Uterus (tissue), 4 donors: ENCODE data around the gene SCYL1. TPM values are rescaled to one million over a fixed set of nuclear protein-coding genes. Genes with fewer than 3 reads are reported as not detected.

Experiments
- DNase-seq, 2 donors: peaks; one replicate each; pipeline ENCODE4 v3.0.0-alpha.2; 2019 to 2020
- H3K27ac ChIP-seq, 2 donors: fragments of 200-600 bp; sonication (generic); 1 replicate in 1 of 2; 2 replicates in 1 of 2; pipeline ENCODE4 v1.5.1; 2016 to 2018
- H3K27me3 ChIP-seq, 2 donors: fragments of 200-600 bp; sonication (generic); one replicate each; pipeline ENCODE4 v1.5.1; 2018 to 2019; ENCODE audit warnings: control low read depth in 1 of 2
- H3K36me3 ChIP-seq, 2 donors: fragments of 200-600 bp; sonication (generic); one replicate each; pipeline ENCODE4 v1.5.1; 2019; ENCODE audit warnings: control low read depth in 1 of 2
- H3K4me1 ChIP-seq, 2 donors: fragments of 200-600 bp; sonication (generic); one replicate each; pipeline ENCODE4 v1.5.1; 2018 to 2019; ENCODE audit warnings: control low read depth in 1 of 2
- H3K4me3 ChIP-seq, 2 donors: fragments of 200-600 bp; sonication (generic); 1 replicate in 1 of 2; 2 replicates in 1 of 2; pipeline ENCODE4 v1.5.1; 2018 to 2019; ENCODE audit warnings: mild to moderate bottlenecking in 1 of 2
- H3K9me3 ChIP-seq, 2 donors: fragments of 200-600 bp; sonication (generic); one replicate each; pipeline ENCODE4 v1.5.1; 2019; ENCODE audit warnings: control low read depth in 1 of 2
- POLR2A ChIP-seq, 2 donors: fragments of 450-650 bp; IDR thresholded peaks; one replicate each; pipeline ENCODE4 v1.6.1; 2016; ENCODE audit warnings: antibody characterized with exemption in 2 of 2, mild to moderate bottlenecking in 1 of 2, moderate library complexity in 1 of 2
- intact Hi-C: fragments of 100-400 bp; cut with DNase I; formaldehyde crosslinking; loops from one replicate; pipeline ENCODE4 v1.15.1; 2023; ENCODE audit warnings: low total_unique reads
- total RNA-seq, 4 donors: library from RNA; depleted of rRNA in 3 of 4; stranded (reverse); fragments of >200 nt in 3 of 4; gene quantifications; one replicate each; pipeline versions ENCODE4 v1.1.0 to v1.2.4, GENCODE V29; 2014 to 2023
- TF ChIP-seq, protein P1 (sequence below), 4 experiments: fragments of 200-600 bp in 2 of 4; fragments of 450-650 bp in 2 of 4; sonication (generic) in 2 of 4; IDR thresholded peaks; one replicate each; pipeline ENCODE4 v1.5.1; 2016 to 2019; ENCODE audit warnings: antibody characterized with exemption in 4 of 4, mild to moderate bottlenecking in 2 of 4, moderate library complexity in 1 of 4
- donor health status: DM: yes; HTN: yes; CAD: no.

Gene SCYL1
- total RNA-seq, 4 donors from 2014 or later: 28.8 to 101 (median 70.1) TPM

DNA sequence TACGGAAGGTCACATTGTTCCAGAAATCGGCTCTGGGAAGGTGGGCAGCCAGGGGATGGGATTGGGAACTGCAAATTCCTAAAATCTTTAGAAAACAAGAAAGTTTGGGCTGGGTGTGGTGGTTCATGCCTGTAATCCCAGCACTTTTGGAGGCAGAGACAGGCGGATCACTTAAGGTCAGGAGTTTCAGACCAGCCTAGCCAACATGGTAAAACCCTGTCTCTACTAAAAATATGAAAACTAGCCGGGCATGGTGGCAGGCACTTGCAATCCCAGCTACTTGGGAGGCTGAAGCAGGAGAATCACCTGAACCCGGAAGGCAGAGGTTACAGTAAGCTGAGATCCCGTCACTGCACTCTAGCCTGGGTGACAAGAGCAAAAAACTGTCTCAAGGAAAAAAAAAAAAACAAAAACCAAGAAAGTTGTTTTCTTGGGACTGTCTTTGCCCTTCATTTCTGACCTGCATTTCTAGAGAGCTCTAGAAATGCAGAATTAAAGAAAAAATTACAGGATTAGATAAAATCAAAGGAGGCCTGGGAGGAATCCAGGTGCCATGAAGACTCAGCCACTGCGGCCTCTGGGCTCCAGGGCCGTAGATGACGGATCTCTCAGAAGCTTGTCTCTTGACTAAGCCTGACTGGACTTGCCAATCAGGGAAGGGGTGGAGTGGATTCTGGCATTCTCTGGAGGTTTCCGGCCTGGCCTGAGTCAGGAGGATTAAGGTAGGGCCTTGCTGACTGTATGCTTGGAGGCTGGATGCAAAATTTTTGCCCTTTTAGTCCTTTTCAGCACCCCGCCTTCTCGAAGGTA lies 31.3 kb upstream of the SCYL1 start:
- Histone ChIP-seq H3K9me3 (no peaks in the 10 kb centered on the region), H3K4me1 (peaks cover 51 to 62% of the 10 kb centered on the region in 2 donors), H3K36me3 (no peaks in the 10 kb centered on the region), H3K27ac (peak overlapping the region; percentile 94 to 97), H3K4me3 (peak overlapping the region in 1 of 2 donors; percentile 0), H3K27me3 (no peaks in the 10 kb centered on the region)
- peak; percentile 36 to 49 for TF ChIP-seq POLR2A (IDR thresholded peaks at IDR 0.05)
- TF ChIP-seq, protein P1, sequence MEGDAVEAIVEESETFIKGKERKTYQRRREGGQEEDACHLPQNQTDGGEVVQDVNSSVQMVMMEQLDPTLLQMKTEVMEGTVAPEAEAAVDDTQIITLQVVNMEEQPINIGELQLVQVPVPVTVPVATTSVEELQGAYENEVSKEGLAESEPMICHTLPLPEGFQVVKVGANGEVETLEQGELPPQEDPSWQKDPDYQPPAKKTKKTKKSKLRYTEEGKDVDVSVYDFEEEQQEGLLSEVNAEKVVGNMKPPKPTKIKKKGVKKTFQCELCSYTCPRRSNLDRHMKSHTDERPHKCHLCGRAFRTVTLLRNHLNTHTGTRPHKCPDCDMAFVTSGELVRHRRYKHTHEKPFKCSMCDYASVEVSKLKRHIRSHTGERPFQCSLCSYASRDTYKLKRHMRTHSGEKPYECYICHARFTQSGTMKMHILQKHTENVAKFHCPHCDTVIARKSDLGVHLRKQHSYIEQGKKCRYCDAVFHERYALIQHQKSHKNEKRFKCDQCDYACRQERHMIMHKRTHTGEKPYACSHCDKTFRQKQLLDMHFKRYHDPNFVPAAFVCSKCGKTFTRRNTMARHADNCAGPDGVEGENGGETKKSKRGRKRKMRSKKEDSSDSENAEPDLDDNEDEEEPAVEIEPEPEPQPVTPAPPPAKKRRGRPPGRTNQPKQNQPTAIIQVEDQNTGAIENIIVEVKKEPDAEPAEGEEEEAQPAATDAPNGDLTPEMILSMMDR (IDR thresholded peaks at IDR 0.05): no peak
- peak; percentile 75 to 86 for DNase-seq
- intact Hi-C loops: no loop called here

DNA sequence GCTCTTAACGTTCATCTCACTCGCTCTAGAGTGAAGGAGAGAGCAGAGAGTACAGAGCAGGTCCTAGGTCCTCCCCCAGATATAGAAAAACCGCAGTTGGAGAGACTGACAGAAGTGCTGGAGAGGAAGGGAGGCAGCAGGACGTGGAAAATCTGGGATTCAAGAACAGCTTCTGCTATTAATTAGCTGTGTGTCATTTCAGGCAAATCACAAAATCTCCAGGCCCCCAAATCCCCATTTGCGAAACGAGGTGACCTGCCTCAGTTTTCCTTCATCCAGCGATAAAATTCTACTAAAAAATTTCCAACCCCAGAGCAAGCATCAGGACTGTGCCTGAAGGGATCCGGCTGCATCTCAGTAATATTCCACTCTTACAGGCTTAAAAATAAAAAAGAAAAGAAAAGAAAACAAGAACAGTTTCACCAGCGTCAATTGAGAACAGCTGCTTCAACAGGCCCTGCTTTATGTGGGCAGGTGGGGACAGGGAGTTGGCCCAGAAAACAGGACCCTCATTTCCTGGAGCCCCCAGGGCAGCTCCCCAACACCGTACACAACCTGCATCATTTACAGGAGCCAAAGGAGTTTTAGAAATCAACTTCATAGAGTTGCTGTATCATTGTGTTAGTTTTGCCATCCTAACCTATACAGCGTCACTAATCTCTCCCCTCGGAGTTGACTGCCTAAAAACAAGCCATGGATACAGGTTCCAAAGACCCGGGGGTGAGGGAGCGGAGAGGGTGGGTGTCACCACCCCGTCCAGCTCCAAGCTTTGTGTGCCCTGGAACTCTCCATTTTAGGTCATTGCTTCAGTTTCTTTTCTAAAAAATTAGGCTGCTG lies 28.4 kb upstream of the SCYL1 start:
- intact Hi-C loops: no loop called here
- Histone ChIP-seq H3K36me3 (no peaks in the 10 kb centered on the region), H3K4me1 (peaks cover 23 to 34% of the 10 kb centered on the region in 2 donors), H3K27me3 (no peaks in the 10 kb centered on the region), H3K4me3 (peak overlapping the region; percentile 15 to 34), H3K9me3 (no peaks in the 10 kb centered on the region), H3K27ac (peak overlapping the region; percentile 94 to 97)
- TF ChIP-seq POLR2A (IDR thresholded peaks at IDR 0.05): peak; percentile 31 to 35
- TF ChIP-seq, protein P1 (IDR thresholded peaks at IDR 0.05): no peak
- DNase-seq: peak in 1 of 2 donors; percentile 68

DNA sequence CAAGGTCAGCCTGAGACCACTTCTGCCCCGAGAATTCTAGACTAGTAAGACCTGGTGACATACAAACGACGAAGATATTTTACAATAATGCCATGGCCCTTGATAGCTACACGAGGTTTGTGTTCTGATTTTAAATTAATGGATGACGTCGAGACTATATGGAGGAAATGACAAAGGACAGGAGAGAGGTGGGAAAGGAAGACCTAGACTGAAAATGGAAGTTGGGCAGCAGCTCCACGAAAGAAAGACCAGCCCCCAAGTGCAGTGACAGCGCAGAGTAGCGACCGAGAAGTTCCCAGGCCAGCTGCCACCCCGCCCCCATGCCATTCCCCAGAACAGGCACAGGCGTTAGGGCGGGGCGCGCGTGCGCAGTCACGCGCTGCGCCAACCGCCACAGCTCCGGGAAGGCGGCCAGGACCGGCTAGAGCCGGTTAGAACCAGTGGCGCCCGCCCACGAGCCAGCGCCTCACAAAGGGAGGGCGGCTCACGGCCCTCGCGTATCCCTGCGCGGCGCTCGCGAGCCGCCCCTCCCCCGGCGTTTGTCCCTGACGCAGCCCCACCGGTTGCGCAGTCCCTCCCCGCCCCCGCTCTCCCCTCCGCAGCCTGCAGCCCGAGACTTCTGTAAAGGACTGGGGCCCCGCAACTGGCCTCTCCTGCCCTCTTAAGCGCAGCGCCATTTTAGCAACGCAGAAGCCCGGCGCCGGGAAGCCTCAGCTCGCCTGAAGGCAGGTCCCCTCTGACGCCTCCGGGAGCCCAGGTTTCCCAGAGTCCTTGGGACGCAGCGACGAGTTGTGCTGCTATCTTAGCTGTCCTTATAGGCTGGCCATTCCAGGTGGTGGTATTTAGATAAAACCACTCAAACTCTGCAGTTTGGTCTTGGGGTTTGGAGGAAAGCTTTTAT lies 27.5 kb upstream of the SCYL1 start:
- peak; percentile 99 for DNase-seq
- intact Hi-C loops: loop anchor here (2.0 kb wide), 2 partner anchors 21 to 75 kb away; partner anchors contain the start of gene NEAT1
- TF ChIP-seq, protein P1 (IDR thresholded peaks at IDR 0.05): peak in 3 of 4 experiments; percentile 11 to 38 (median 36)
- peak; percentile 93 to 97 for TF ChIP-seq POLR2A (IDR thresholded peaks at IDR 0.05)
- Histone ChIP-seq H3K9me3 (no peaks in the 10 kb centered on the region), H3K27me3 (no peaks in the 10 kb centered on the region), H3K36me3 (no peaks in the 10 kb centered on the region), H3K4me3 (peak overlapping the region; percentile 85 to 90), H3K4me1 (peaks cover 17 to 30% of the 10 kb centered on the region in 2 donors), H3K27ac (peak overlapping the region; percentile 96 to 97)

DNA sequence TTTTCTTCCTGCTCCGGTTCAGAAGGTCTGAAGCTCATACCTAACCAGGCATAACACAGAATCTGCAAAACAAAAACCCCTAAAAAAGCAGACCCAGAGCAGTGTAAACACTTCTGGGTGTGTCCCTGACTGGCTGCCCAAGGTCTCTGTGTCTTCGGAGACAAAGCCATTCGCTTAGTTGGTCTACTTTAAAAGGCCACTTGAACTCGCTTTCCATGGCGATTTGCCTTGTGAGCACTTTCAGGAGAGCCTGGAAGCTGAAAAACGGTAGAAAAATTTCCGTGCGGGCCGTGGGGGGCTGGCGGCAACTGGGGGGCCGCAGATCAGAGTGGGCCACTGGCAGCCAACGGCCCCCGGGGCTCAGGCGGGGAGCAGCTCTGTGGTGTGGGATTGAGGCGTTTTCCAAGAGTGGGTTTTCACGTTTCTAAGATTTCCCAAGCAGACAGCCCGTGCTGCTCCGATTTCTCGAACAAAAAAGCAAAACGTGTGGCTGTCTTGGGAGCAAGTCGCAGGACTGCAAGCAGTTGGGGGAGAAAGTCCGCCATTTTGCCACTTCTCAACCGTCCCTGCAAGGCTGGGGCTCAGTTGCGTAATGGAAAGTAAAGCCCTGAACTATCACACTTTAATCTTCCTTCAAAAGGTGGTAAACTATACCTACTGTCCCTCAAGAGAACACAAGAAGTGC lies 26.7 kb upstream of the SCYL1 start:
- intact Hi-C loops: loop anchor here (2.0 kb wide), 2 partner anchors 21 to 75 kb away; partner anchors contain the start of gene NEAT1
- Histone ChIP-seq H3K36me3 (no peaks in the 10 kb centered on the region), H3K27ac (peak overlapping the region; percentile 96 to 97), H3K27me3 (no peaks in the 10 kb centered on the region), H3K4me1 (peaks cover 15 to 24% of the 10 kb centered on the region in 2 donors), H3K9me3 (no peaks in the 10 kb centered on the region), H3K4me3 (peak overlapping the region; percentile 85 to 90)
- TF ChIP-seq, protein P1 (IDR thresholded peaks at IDR 0.05): no peak
- peak in 1 of 2 donors; percentile 5 for TF ChIP-seq POLR2A (IDR thresholded peaks at IDR 0.05)
- peak in 1 of 2 donors; percentile 68 for DNase-seq
